Endodermal cell (in vitro differentiated cells): ENCODE data around the gene HOXD8. TPM values are rescaled to one million over a fixed set of nuclear protein-coding genes. Genes with fewer than 3 reads are reported as not detected.

ENCODE experiments used
- DNase-seq: peaks from one replicate; pipeline ENCODE4 v3.0.0-alpha.2; 2017
- H3K27ac ChIP-seq: 2 replicates; pipeline ENCODE4 v1.5.1; 2013; ENCODE audit warnings: mild to moderate bottlenecking, low read depth, low read length, moderate library complexity
- H3K27me3 ChIP-seq: 2 replicates; pipeline ENCODE4 v1.6.1; 2013; ENCODE audit warnings: mild to moderate bottlenecking, low read length, moderate library complexity; ENCODE audit not compliant: insufficient read depth, control insufficient read depth, poor library complexity, severe bottlenecking
- H3K36me3 ChIP-seq: 2 replicates; pipeline ENCODE4 v1.7.0; 2013; ENCODE audit warnings: mild to moderate bottlenecking, low read length, moderate library complexity; ENCODE audit not compliant: control insufficient read depth, insufficient read depth
- H3K4me1 ChIP-seq: one replicate; pipeline ENCODE4 v1.7.0; 2013; ENCODE audit warnings: low read length; ENCODE audit not compliant: control insufficient read depth, insufficient read depth
- H3K4me3 ChIP-seq: 2 replicates; pipeline ENCODE4 v1.5.1; 2013; ENCODE audit warnings: mild to moderate bottlenecking, low read length, moderate library complexity
- H3K9ac ChIP-seq: 2 replicates; pipeline ENCODE4 v1.6.1; 2013; ENCODE audit warnings: mild to moderate bottlenecking, low read length, moderate library complexity; ENCODE audit not compliant: poor library complexity, severe bottlenecking; ENCODE audit errors: extremely low read depth
- H3K9me3 ChIP-seq: 2 replicates; pipeline ENCODE4 v1.6.1; 2013; ENCODE audit warnings: mild to moderate bottlenecking, low read length, moderate library complexity; ENCODE audit not compliant: control insufficient read depth
- H3K27ac Mint-ChIP-seq: 2 replicates; pipeline ENCODE4 v1.8.0; 2020; ENCODE audit warnings: mixed read lengths
- H3K27me3 Mint-ChIP-seq: 2 replicates; pipeline ENCODE4 v1.8.0; 2021; ENCODE audit warnings: mild to moderate bottlenecking, mixed read lengths; ENCODE audit not compliant: insufficient read depth
- H3K36me3 Mint-ChIP-seq: 2 replicates; pipeline ENCODE4 v1.8.0; 2020; ENCODE audit warnings: low read depth, mixed read lengths
- H3K4me1 Mint-ChIP-seq: 2 replicates; pipeline ENCODE4 v1.8.0; 2020; ENCODE audit warnings: mixed read lengths
- H3K4me3 Mint-ChIP-seq: 2 replicates; pipeline ENCODE4 v1.8.0; 2020; ENCODE audit warnings: mild to moderate bottlenecking, moderate library complexity, mixed read lengths
- H3K9me3 Mint-ChIP-seq: 2 replicates; pipeline ENCODE4 v1.8.0; 2020; ENCODE audit warnings: mild to moderate bottlenecking, mixed read lengths
- CTCF ChIP-seq: fragments of 200-600 bp; sonication (generic); conservative IDR thresholded peaks from 2 replicates; pipeline ENCODE4 v1.5.0; 2021; ENCODE audit warnings: antibody characterized with exemption, mild to moderate bottlenecking
- whole genome bisulfite sequencing, 2 experiments: methylation state at CpG; one replicate each; pipeline versions ENCODE4 v1.1.5 to v1.1.7; 2013; ENCODE audit warnings: missing lambda C conversion rate in 2 of 2, mixed read lengths in 1 of 2; ENCODE audit not compliant: insufficient coverage in 1 of 2, insufficient read length in 1 of 2; 5-methylcytosine and 5-hydroxymethylcytosine counted together
- total RNA-seq, 2 donors: library from RNA; stranded (reverse); fragmentation: NEBNext Ultra II Directional in 1 of 2; extraction: Animal tissue kit (Norgen Biotek cat#: 25700) in 1 of 2; gene quantifications; 2 replicates in 1 of 2; 3 replicates in 1 of 2; pipeline ENCODE4 v1.2.1, GENCODE V29; 2021

Gene HOXD8
- total RNA-seq, 2 donors from 2014 or later = not detected

DNA sequence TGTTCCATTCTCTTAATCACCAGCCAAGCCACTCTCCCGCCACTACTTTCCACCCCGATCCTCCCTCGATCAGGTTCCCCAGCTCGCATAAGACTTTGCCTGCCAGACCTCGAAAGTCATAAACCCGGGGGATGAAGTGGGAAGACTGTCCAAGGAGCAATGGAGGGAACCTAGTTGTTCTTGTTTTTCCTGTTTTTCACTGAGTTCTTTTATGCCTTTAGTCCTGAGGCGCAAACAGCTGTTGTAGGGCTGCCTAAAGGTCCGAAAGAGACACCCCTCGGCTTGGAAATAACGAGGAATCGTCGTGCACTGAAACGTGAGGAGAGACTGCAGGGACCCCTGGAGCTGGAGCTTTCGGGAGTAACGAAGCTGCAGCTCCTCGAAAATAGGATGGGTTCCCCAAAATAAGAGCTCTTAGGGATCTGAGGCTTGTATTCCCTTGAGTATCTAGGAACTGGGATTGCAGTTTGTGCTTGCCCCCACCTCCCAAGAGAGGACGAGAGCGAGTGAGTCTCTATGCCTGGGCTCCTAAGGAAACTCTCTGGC lies 31.6 kb upstream of the HOXD8 start:
- WGBS, 2 experiments = 2 to 4% methylated on average over 10 to 18 of the region's 18 CpGs
- TF ChIP-seq CTCF = no peak
- Histone ChIP-seq H3K27me3 (peaks cover 100% of the 10 kb centered on the region), H3K9ac (no peak overlapping the region), H3K36me3 (no peaks in the 10 kb centered on the region), H3K9me3 (no peaks in the 10 kb centered on the region), H3K4me3 (peak overlapping the region; percentile 61), H3K27ac (no peak overlapping the region), H3K4me1 (no peaks in the 10 kb centered on the region)
- no peak for DNase-seq
- no peaks in the 10 kb centered on the region for H3K9me3 Mint-ChIP-seq
- H3K4me3 Mint-ChIP-seq = peak overlapping the region; percentile 43
- peaks cover 100% of the 10 kb centered on the region for H3K27me3 Mint-ChIP-seq
- no peaks in the 10 kb centered on the region for H3K36me3 Mint-ChIP-seq
- H3K27ac Mint-ChIP-seq = no peak overlapping the region
- peaks cover 28% of the 10 kb centered on the region for H3K4me1 Mint-ChIP-seq

DNA sequence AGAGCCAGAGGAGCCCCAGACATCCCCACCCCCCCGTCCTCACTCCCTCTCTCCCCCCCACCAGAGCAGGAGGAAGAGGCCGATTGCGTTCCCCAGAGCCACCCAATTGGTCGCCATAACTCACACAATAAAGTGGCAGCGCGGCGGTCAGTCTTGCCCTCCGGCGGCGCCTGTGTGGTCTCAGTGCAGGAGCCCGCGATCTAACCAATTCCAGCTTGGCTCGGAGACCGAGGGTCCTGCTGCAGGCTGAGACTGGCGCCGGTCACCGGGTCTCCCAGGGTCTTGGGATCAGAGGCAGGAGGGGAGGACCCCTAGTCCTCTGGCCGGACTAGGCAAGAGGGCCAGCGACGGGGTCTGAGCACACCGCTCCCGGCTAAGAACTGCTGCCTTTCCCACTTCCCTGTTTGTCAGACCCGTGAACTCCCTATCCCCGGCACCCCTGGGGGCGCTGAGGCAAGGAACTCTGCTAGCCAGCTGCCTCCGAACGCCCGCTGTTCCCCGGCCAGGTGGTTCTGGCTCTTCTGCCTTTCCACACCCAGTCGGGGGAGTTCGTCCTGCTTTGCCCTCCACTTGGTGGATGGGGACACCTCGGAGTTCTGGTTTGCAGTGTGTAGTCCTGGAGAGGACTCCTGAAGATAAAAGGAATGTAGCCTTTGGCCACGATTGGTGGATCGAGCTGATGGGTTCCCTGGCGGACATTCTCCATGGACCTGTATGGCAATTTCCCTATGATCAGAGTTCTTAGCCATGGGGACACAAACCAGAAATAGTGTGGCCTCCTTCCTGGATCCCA lies 30.9 kb upstream of the HOXD8 start:
- no peaks in the 10 kb centered on the region for H3K36me3 Mint-ChIP-seq
- H3K4me3 Mint-ChIP-seq = peak overlapping the region; percentile 43
- Histone ChIP-seq H3K9ac (no peak overlapping the region), H3K36me3 (no peaks in the 10 kb centered on the region), H3K27me3 (peaks cover 100% of the 10 kb centered on the region), H3K27ac (no peak overlapping the region), H3K4me1 (no peaks in the 10 kb centered on the region), H3K9me3 (no peaks in the 10 kb centered on the region), H3K4me3 (peak overlapping the region; percentile 61)
- H3K4me1 Mint-ChIP-seq = peaks cover 28% of the 10 kb centered on the region
- no peak for TF ChIP-seq CTCF
- 4 to 5% methylated on average over 6 to 35 of the region's 35 CpGs for WGBS, 2 experiments
- H3K27me3 Mint-ChIP-seq = peaks cover 100% of the 10 kb centered on the region
- no peaks in the 10 kb centered on the region for H3K9me3 Mint-ChIP-seq
- H3K27ac Mint-ChIP-seq = no peak overlapping the region
- DNase-seq = peak; percentile 83

DNA sequence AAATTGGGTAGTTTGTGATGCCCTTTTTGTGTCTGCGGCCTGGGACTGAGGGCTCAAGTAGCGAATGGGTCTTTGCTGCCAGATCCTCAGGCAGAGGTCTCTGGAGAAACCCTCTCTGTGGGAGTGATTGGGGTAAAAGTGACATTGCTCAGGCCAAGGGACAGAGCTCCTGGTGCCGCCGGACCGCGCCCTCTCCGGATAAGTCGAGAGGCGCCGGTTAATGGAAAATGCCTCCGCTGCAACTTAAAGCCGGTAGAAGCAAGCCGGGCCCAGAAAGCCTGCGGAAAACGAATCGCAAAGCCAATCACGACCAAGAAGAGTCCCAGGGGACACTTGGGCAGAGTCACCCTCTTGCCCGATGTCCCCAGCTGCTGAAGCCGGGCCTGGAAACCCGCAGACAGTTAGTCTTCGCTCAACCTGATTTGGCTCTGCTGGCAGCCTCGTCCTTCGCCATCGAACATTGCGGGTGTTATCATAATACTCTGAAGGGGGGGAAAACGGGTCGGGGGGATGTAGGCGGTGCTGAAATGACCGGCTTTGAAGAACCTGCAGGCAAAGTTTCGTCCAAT lies 30.3 kb upstream of the HOXD8 start:
- no peaks in the 10 kb centered on the region for H3K9me3 Mint-ChIP-seq
- Histone ChIP-seq H3K27ac (no peak overlapping the region), H3K4me3 (no peak overlapping the region), H3K4me1 (no peaks in the 10 kb centered on the region), H3K9ac (no peak overlapping the region), H3K9me3 (no peaks in the 10 kb centered on the region), H3K27me3 (peaks cover 100% of the 10 kb centered on the region), H3K36me3 (no peaks in the 10 kb centered on the region)
- H3K27ac Mint-ChIP-seq = no peak overlapping the region
- DNase-seq = peak; percentile 68
- H3K27me3 Mint-ChIP-seq = peaks cover 100% of the 10 kb centered on the region
- peak overlapping the region; percentile 43 for H3K4me3 Mint-ChIP-seq
- H3K36me3 Mint-ChIP-seq = no peaks in the 10 kb centered on the region
- no peak for TF ChIP-seq CTCF
- 4 to 5% methylated on average over 19 to 30 of the region's 30 CpGs for WGBS, 2 experiments
- peaks cover 30% of the 10 kb centered on the region for H3K4me1 Mint-ChIP-seq
